K562 (cell line): Measurements from ENCODE around the gene POLD4. TPM values are rescaled to one million over a fixed set of nuclear protein-coding genes. Genes with fewer than 3 reads are reported as not detected.

ENCODE experiments used
- ESRRA ChIP-seq: fragments of 450-650 bp; IDR thresholded peaks from 2 replicates; pipeline ENCODE4 v1.6.1; 2014; ENCODE audit warnings: low read depth, mild to moderate bottlenecking, moderate library complexity, borderline replicate concordance
- FOXJ2 ChIP-seq: fragments of 200-800 bp; sonication (Bioruptor generic); IDR thresholded peaks from 2 replicates; pipeline ENCODE4 v1.6.1; 2016; ENCODE audit warnings: missing genetic modification characterization, missing compliant biosample characterization
- HNRNPL ChIP-seq: fragments of 200-400 bp; formaldehyde crosslinking; IDR thresholded peaks from 2 replicates; pipeline ENCODE4 v1.6.1; 2017; ENCODE audit warnings: low read depth, mild to moderate bottlenecking, low read length
- IRF2 ChIP-seq: sonication (generic); formaldehyde crosslinking; IDR thresholded peaks from 2 replicates; pipeline ENCODE4 v1.8.1; 2022; ENCODE audit warnings: mild to moderate bottlenecking, missing genetic modification reagents
- MEIS2 ChIP-seq: fragments of 450-650 bp; IDR thresholded peaks from 2 replicates; pipeline ENCODE4 v1.6.1; 2014; ENCODE audit warnings: mild to moderate bottlenecking; ENCODE audit not compliant: partially characterized antibody
- MXI1 ChIP-seq: IDR thresholded peaks from 2 replicates; pipeline ENCODE4 v1.6.1; 2011; ENCODE audit warnings: low read depth, mild to moderate bottlenecking, improper control_type of control experiment, low read length
- NCOA2 ChIP-seq, 2 experiments: fragments of 450-650 bp; IDR thresholded peaks; 2 replicates each; pipeline ENCODE4 v1.6.1; 2018; ENCODE audit warnings: mild to moderate bottlenecking in 2 of 2, moderate library complexity in 1 of 2; ENCODE audit not compliant: partially characterized antibody in 2 of 2
- NELFE ChIP-seq: IDR thresholded peaks from 2 replicates; pipeline ENCODE4 v1.6.1; 2011; ENCODE audit warnings: mild to moderate bottlenecking; ENCODE audit not compliant: insufficient read depth, insufficient read length
- NR3C1 ChIP-seq: sonication (generic); formaldehyde crosslinking; IDR thresholded peaks from 2 replicates; pipeline ENCODE4 v1.8.1; 2022; ENCODE audit warnings: missing genetic modification reagents
- RBM39 ChIP-seq: fragments of 200-400 bp; formaldehyde crosslinking; optimal IDR thresholded peaks from 2 replicates; pipeline ENCODE3; 2018; ENCODE audit warnings: low read depth, low read length
- SMARCA5 ChIP-seq: fragments of 450-650 bp; IDR thresholded peaks from 2 replicates; pipeline ENCODE4 v1.6.1; 2016
- SNRNP70 ChIP-seq: fragments of 200-400 bp; formaldehyde crosslinking; optimal IDR thresholded peaks from 2 replicates; pipeline ENCODE3; 2017; ENCODE audit warnings: low read depth, low read length
- TAF9B ChIP-seq: fragments of 450-650 bp; IDR thresholded peaks from 2 replicates; pipeline ENCODE4 v1.6.1; 2018; ENCODE audit warnings: mild to moderate bottlenecking; ENCODE audit not compliant: partially characterized antibody
- TBL1XR1 ChIP-seq, 2 experiments: IDR thresholded peaks; 2 replicates each; pipeline ENCODE4 v1.6.1; 2012; ENCODE audit warnings: improper control_type of control experiment in 2 of 2, low read length in 2 of 2, mild to moderate bottlenecking in 1 of 2
- U2AF1 ChIP-seq: fragments of 200-400 bp; formaldehyde crosslinking; optimal IDR thresholded peaks from 2 replicates; pipeline ENCODE3; 2017; ENCODE audit warnings: mild to moderate bottlenecking, low read depth, low read length, moderate library complexity
- ZKSCAN1 ChIP-seq: fragments of 150-350 bp; IDR thresholded peaks from 2 replicates; pipeline ENCODE4 v1.6.1; 2016; ENCODE audit warnings: low read depth, low read length
- ZNF134 ChIP-seq: fragments of 250-450 bp; sonication (Bioruptor Pico); conservative IDR thresholded peaks from 2 replicates; pipeline ENCODE4 v1.4.0; 2020
- ZNF212 ChIP-seq: fragments of 450-650 bp; formaldehyde crosslinking; IDR thresholded peaks from 2 replicates; pipeline ENCODE4 v1.4.0; 2020; ENCODE audit warnings: mild to moderate bottlenecking
- ZSCAN32 ChIP-seq: fragments of 450-650 bp; formaldehyde crosslinking; IDR thresholded peaks from 2 replicates; pipeline ENCODE4 v1.4.0; 2020; ENCODE audit warnings: mild to moderate bottlenecking, moderate library complexity
- polyA plus RNA-seq, 8 experiments: library from polyadenylated mRNA; depleted of rRNA in 4 of 8; stranded (reverse) in 5 of 8; unstranded in 3 of 8; fragments of >200 nt; fragmentation: Nextera tagmentation in 2 of 8; fragmentation: Illumina TruSeq in 1 of 8; extraction: Ambion mirVana in 2 of 8; extraction: Trizol in 1 of 8; gene quantifications; 2 replicates each; pipeline versions ENCODE4 v1.2.1 to v1.2.3, GENCODE V29; 2011 to 2014; ENCODE audit warnings: inconsistent platforms in 1 of 8, missing spikeins in 1 of 8
- total RNA-seq, 7 experiments: library from RNA; depleted of rRNA in 6 of 7; stranded (reverse); fragments of >200 nt in 6 of 7; fragmentation: Illumina TruSeq in 2 of 7; extraction: Trizol in 2 of 7; gene quantifications; 2 replicates each; pipeline versions ENCODE4 v1.2.1 to v1.2.3, GENCODE V29; 2011 to 2021; ENCODE audit warnings: low replicate concordance in 1 of 7
- TF ChIP-seq, protein P1 (sequence below): fragments of 250-450 bp; sonication (Bioruptor Pico); IDR thresholded peaks from 2 replicates; pipeline ENCODE4 v1.8.0; 2021; ENCODE audit warnings: borderline replicate concordance, mild to moderate bottlenecking, moderate library complexity; ENCODE audit not compliant: poor library complexity, severe bottlenecking
- TF ChIP-seq, protein P2 (sequence below): fragments of 250-450 bp; sonication (Bioruptor Pico); IDR thresholded peaks from 2 replicates; pipeline ENCODE4 v1.8.0; 2022; ENCODE audit warnings: moderate library complexity, mild to moderate bottlenecking, inconsistent platforms
- TF ChIP-seq, protein P3 (sequence below): sonication (generic); formaldehyde crosslinking; IDR thresholded peaks from 2 replicates; pipeline ENCODE4 v1.4.0; 2020; ENCODE audit warnings: mild to moderate bottlenecking, missing genetic modification reagents
- TF ChIP-seq, protein P4 (sequence below): fragments of 450-650 bp; formaldehyde crosslinking; conservative IDR thresholded peaks from 2 replicates; pipeline ENCODE4 v1.4.0; 2022; ENCODE audit warnings: mild to moderate bottlenecking, missing genetic modification characterization
- TF ChIP-seq, protein P5 (sequence below): fragments of 450-650 bp; conservative IDR thresholded peaks from 2 replicates; pipeline ENCODE4 v1.6.1; 2016; ENCODE audit warnings: missing genetic modification characterization, low read depth, mild to moderate bottlenecking, missing compliant biosample characterization, moderate library complexity

POLD4 gene
- total and polyA plus RNA-seq, 9 of the 15 experiments (the other 6 are each of a cell fraction or from before 2014, with no cell fraction given), result 5.8 to 64.5 (median 18.3) TPM

DNA sequence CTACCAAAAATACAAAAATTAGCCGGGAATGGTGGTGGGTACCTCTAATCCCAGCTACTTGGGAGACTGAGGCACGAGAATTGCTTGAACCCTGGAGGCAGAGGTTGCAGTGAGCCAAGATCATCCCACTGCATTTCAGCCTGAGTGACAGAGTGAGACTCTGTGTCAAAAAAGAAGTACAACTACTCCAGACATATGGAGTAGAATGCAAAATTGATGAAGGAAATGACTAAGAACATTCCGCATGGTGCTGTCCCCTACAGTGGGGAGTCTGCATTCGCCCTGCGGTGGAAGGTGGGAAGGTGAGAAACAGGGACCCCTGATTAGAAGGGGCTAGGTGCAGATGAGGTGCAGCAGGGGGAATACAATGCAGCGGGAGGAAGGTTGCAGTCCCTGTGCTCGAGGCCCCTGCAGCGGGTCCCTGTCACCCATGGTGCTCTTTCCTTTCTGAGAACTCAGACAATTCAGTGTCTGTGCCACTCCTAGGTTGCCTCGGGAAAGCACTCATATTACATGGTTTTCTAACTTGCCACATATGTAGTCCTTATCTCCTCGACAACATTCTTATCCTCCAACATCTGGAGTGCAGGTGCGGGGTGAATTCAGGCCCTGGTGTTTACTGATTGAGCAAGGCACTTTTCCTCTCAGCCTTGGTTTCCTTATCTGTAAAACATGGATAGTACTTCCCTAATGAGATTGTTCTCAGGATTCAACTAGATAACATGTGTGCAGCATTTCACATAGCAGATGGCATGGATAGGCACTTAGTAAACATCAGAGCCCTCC lies 5.2 kb downstream of the POLD4 start (continued):
- TF ChIP-seq ZSCAN32 (CRISPR knock-in tag), result no peak
- no peak; the same call in 1 of the 2 replicates for TF ChIP-seq ESRRA
- peak; percentile 68; the same call in 1 of the 2 replicates for TF ChIP-seq MXI1
- TF ChIP-seq, protein P1, sequence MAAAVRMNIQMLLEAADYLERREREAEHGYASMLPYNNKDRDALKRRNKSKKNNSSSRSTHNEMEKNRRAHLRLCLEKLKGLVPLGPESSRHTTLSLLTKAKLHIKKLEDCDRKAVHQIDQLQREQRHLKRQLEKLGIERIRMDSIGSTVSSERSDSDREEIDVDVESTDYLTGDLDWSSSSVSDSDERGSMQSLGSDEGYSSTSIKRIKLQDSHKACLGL (CRISPR knock-in tag), result no peak
- peak; percentile 87 for TF ChIP-seq FOXJ2 (tag)
- no peak for TF ChIP-seq TAF9B
- TF ChIP-seq SMARCA5, result no peak
- TF ChIP-seq NCOA2 (IDR thresholded peaks at IDR 0.05; ENCODE audit: partially characterized antibody in 2 of 2), result no peak
- TF ChIP-seq, protein P2, sequence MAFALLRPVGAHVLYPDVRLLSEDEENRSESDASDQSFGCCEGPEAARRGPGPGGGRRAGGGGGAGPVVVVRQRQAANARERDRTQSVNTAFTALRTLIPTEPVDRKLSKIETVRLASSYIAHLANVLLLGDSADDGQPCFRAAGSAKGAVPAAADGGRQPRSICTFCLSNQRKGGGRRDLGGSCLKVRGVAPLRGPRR (CRISPR knock-in tag), result peak; percentile 36; the same call in 1 of the 2 replicates
- TF ChIP-seq IRF2, result no peak
- TF ChIP-seq SNRNP70, result no peak
- TF ChIP-seq HNRNPL, result no peak
- TF ChIP-seq ZNF134 (CRISPR knock-in tag), result peak; percentile 46; the same call in 1 of the 2 replicates
- TF ChIP-seq, protein P3, sequence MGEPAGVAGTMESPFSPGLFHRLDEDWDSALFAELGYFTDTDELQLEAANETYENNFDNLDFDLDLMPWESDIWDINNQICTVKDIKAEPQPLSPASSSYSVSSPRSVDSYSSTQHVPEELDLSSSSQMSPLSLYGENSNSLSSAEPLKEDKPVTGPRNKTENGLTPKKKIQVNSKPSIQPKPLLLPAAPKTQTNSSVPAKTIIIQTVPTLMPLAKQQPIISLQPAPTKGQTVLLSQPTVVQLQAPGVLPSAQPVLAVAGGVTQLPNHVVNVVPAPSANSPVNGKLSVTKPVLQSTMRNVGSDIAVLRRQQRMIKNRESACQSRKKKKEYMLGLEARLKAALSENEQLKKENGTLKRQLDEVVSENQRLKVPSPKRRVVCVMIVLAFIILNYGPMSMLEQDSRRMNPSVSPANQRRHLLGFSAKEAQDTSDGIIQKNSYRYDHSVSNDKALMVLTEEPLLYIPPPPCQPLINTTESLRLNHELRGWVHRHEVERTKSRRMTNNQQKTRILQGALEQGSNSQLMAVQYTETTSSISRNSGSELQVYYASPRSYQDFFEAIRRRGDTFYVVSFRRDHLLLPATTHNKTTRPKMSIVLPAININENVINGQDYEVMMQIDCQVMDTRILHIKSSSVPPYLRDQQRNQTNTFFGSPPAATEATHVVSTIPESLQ (CRISPR knock-in tag), result no peak
- TF ChIP-seq, protein P4, sequence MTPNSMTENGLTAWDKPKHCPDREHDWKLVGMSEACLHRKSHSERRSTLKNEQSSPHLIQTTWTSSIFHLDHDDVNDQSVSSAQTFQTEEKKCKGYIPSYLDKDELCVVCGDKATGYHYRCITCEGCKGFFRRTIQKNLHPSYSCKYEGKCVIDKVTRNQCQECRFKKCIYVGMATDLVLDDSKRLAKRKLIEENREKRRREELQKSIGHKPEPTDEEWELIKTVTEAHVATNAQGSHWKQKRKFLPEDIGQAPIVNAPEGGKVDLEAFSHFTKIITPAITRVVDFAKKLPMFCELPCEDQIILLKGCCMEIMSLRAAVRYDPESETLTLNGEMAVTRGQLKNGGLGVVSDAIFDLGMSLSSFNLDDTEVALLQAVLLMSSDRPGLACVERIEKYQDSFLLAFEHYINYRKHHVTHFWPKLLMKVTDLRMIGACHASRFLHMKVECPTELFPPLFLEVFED (CRISPR knock-in tag), result no peak
- TF ChIP-seq, protein P5, sequence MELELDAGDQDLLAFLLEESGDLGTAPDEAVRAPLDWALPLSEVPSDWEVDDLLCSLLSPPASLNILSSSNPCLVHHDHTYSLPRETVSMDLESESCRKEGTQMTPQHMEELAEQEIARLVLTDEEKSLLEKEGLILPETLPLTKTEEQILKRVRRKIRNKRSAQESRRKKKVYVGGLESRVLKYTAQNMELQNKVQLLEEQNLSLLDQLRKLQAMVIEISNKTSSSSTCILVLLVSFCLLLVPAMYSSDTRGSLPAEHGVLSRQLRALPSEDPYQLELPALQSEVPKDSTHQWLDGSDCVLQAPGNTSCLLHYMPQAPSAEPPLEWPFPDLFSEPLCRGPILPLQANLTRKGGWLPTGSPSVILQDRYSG (tag), result peak; percentile 75
- no peak for TF ChIP-seq NR3C1 (CRISPR knock-in tag)
- no peak for TF ChIP-seq ZNF212
- TF ChIP-seq NELFE, result no peak
- TF ChIP-seq MEIS2, result no peak
- 0 out of 2 replicates have a peak, but pooled peaks have one; percentile 9 for TF ChIP-seq ZKSCAN1
- no peak for TF ChIP-seq U2AF1
- TF ChIP-seq TBL1XR1 (IDR thresholded peaks at IDR 0.05; ENCODE audit: low read length in 2 of 2), result peak; percentile 81 to 88; a peak in 3 of 4 replicates
- TF ChIP-seq RBM39, result no peak
